RCC 7860 (cell line): ENCODE data around the gene HSD17B8.

Source experiments
- DNase-seq: peaks from one replicate; pipeline ENCODE4 v3.0.0-alpha.2; 2015; ENCODE audit warnings: low spot score
- FAIRE-seq: peaks from 2 replicates; lab custom pipeline; 2012; peaks lifted over from hg19 to GRCh38; lab: Jason Lieb, UNC

Gene HSD17B8

GRCh38 chr6:33190504-33191107, 13.8 kb upstream of the HSD17B8 start:
- FAIRE-seq = no peak

DNA sequence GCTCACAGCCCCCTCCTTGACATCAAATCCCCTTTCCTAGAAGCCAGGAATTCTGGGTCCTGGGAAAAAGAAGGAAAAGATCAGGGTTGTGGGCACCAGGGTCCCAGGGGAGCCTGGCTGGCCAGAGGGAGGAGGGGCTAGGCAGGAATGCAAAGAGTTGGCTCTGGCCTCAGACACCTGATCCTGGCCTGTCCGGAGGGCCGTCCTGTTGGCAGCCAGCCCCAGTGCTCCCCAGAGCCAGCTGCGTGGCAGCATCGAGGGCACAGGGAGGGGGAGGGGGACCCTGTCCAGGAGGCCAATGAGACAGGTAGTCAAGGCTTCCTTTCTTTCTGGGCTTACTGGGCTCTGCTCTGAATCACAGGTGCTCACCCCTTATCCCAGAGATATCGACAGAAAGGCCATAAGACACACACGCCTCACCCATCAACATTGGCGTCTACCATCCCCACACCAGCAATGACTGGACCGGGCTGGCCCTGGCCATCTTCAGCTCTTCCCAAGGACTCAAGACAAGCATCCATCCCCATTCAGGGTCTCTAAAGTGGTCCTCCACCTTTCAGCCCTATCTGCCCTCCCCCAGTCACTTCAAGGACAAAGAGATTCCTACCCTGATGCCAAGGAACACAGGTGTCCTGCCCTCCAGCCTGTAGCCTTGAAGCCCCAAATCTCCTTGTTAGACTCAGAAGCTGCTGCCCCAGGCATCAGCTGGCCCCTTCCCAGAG, 12.9 kb upstream of the HSD17B8 start:
- DNase-seq (no peak), FAIRE-seq (no peak)

More at GRCh38 chr6:33190504-33191107, 13.8 kb upstream of the HSD17B8 start:
- DNase-seq = no peak

- DNase-seq = no peak
Observed at GRCh38 chr6:33192105-33192646, 12.3 kb upstream of the HSD17B8 start, which contains the start of gene COL11A2. TSS of gene COL11A2 (minus strand) at chr6:33192467. CDS start at chr6:33192240, 227 bp downstream.

GRCh38 chr6:33192671-33193602, 11.5 kb upstream of the HSD17B8 start:
- DNase-seq = no peak
- no peak for FAIRE-seq

More at GRCh38 chr6:33192105-33192646, 12.3 kb upstream of the HSD17B8 start, which contains the start of gene COL11A2:
- no peak for FAIRE-seq

DNA sequence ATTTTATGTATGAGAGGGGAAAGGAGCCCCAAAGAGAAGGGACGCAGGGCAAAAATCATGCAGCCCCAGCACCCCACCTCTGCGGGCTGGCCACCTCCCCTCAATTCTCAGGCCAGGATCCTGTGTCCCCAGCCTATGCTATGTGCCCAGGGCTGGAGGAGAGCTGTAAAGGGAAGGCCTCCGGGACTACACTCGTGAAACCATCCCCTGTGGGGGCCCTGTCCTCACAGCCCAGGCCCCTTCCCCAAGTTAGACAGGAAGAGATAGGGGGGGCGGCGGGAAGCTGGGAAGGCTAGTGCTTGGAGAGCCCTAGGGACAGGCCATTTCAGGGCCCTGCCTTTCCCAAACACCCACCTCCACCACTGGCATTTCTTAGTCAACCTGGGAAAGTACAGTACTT, 10.8 kb upstream of the HSD17B8 start:
- no peak for DNase-seq
- no peak for FAIRE-seq

GRCh38 chr6:33194431-33194979, 9.9 kb upstream of the HSD17B8 start:
- no peak for DNase-seq
- FAIRE-seq = no peak

GRCh38 chr6:33195304-33196165, 8.9 kb upstream of the HSD17B8 start:
- no peak for FAIRE-seq

DNA sequence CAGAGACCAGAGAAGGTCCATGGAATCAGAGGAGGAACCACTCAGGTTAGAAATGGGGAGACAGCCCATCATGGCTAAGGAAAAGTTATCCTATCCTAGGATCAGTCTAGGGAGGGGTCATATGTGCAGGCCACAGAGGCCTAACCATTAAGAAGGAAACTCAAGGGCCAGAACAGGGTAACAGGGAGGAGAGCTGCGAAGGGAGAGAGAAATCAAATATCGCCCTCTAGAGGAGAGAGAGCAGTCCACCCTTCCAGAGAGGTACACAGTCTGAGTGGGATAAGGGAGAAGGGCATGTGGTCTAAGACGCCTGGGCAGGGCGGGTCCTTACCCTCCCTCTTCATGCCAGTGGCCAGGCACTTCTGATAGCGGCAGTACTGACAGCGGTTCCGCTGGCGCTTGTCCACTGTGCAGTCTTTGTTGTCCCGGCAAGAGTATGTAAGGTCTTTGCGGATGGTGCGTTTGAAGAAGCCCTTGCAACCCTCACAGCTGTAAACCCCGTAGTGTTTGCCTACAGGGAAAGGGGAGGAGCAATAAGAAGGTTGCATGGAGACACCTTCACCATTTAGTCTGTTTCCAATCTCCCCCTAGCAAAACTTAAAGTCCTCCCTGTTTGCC, 6.9 kb upstream of the HSD17B8 start:
- no peak for FAIRE-seq
- peak; percentile 37 for DNase-seq

More at GRCh38 chr6:33195304-33196165, 8.9 kb upstream of the HSD17B8 start:
- no peak for DNase-seq

- DNase-seq (no peak), FAIRE-seq (no peak)
Observed at GRCh38 chr6:33198159-33198852, 6.1 kb upstream of the HSD17B8 start.

DNA sequence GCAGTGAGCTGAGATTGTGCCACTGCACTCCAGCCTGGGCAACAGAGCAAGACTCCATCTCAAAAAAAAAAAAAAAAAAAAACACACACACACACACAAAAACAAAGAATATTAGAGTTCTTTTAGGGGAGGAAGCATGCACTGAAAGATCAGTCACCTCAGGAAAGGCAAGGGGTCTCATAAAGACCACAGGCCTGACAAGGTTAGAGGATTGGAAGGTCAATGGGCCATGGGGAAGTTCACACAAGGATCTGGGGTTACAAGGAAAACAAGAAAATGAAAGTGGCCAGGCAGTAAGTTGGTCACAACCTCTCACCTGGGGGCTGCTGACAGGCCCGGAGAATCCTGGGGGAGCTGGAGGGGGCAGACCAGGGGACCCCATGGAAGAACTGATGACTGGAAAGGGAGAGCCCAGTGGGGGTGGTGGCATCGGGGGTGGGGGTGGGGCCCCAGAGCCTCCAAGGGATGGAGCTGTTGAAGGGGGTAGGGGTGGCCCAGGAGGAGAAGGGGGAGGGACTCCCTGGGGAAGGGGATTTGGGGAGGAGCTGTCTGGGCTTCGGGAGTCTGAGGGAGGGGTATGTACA, 5.5 kb upstream of the HSD17B8 start:
- FAIRE-seq (no peak), DNase-seq (no peak)

- DNase-seq (peak; percentile 19), FAIRE-seq (no peak)
Observed at GRCh38 chr6:33199687-33200218, 4.7 kb upstream of the HSD17B8 start.

DNA sequence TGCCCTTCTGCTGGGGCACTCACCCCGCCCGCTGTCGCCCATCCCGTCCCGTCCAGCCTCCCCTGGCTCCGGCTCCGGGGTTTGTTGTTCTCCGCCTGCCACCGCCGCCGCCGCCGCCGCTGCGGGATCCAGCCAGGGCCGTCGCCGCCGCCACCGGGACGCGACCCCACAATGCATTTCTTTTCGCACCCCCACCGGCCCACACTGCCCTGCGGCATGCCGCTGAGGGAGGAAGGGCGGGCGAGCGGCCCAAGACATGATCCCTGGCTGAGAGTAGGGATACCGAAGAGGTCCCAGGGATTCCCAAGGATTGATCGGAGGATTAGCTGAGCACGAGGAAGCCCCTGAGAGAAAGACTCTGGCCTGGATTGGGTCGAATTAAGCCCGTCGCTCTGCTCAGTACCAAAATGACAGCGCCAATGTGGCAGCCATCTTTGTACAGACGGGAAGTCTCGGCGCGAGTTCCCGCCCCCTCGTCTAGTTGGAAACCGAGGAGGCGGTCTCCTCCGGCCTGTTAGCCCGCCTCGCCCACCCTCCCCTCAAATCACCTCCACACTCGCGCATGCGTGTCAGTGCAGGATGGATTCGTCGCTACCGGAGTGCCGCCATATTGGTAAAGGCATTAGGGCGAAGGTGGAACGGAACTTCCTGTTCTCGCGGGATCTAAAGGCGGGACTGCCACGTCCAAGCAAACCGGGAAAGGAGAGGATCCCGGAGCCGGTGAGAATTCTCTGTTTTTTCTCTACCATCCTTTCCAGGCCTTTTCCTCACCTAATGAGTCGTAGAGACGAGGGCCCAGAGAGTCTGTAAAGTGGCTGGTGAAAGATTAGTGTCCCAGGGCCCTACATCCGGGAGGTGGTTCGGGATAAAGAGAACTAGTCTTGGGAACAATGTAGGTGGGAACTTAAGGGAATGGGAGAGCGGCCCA, 4.0 kb upstream of the HSD17B8 start, which contains the start of the genes RXRB and SLC39A7:
RXRB (minus strand) TSS at position 447 of the 928 bp plus-strand sequence; CDS start at position 258, 189 bp downstream.
SLC39A7 (plus strand) TSS at position 649 of the 928 bp plus-strand sequence. CDS start 379 bp downstream, outside the sequence.
- peak; percentile 42 for FAIRE-seq

GRCh38 chr6:33201147-33201545, 3.3 kb upstream of the HSD17B8 start:
- DNase-seq (no peak), FAIRE-seq (no peak)

More for the DNA sequence above, 4.0 kb upstream of the HSD17B8 start, which contains the start of the genes RXRB and SLC39A7:
- DNase-seq = peak; percentile 93

DNA sequence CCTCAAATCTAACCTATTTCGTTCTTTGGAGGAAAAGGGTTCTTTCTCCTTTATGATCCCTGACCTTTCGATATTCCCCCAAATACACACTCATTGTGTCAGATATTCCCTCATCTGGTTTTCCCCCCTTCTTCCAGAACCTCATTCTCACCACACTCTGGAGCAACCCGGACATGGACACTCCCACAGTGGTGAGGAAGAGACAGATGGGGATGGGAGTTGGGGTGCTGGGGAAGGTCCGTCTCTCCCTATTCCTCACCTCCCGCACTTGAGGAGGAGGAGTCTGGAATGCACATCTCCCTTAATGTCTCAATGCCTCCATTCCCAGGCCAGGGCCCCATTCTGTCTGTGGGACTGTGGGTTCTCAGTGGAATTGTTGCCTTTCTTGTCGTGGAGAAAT, 2.5 kb upstream of the HSD17B8 start:
- FAIRE-seq (no peak), DNase-seq (no peak)

- no peak for FAIRE-seq
Observed at GRCh38 chr6:33202799-33203198, 1.7 kb upstream of the HSD17B8 start.

DNA sequence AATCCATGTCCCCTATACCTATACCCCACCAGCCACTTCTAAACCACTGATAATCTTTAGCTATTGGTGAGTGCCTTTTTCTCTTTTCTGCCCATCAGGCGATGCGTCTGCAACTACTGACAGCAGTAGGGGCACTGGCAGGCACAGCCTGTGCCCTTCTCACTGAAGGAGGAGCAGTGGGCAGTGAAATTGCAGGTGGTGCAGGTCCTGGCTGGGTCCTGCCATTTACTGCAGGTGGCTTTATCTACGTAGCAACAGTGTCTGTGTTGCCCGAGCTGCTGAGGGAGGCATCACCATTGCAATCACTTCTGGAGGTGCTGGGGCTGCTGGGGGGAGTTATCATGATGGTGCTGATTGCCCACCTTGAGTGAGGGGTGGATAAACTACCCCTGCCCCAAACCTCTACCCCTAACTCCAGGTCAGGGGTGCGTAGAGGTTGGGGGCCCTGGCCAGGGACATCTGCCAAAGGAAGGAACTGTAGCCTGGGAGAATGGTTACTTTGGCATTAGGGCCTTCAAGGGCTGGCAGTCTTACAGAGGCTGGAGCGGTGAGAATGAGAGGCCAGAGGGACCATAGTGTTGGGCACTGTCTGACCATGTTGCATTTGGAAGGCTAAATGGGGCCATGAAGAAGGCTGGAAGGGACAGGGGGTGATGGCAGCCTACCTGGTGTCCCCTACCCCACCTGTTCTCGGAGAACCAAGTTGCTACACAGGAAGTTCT, 851 bp upstream of the HSD17B8 start:
- FAIRE-seq = no peak
- no peak for DNase-seq

More at GRCh38 chr6:33202799-33203198, 1.7 kb upstream of the HSD17B8 start:
- no peak for DNase-seq
